Naive B cell (primary cell): Measurements from ENCODE around the gene CACYBP. TPM values are rescaled to one million over a fixed set of nuclear protein-coding genes. Genes with fewer than 3 reads are reported as not detected.
"Not testable (repeated sequence)": the region's sequence is repeated elsewhere in the genome, so short reads cannot be mapped to it uniquely, and the experiment has no call there.

Source experiments
- ATAC-seq, 2 donors: fragments of 150-1000 bp; cut with Tn5 transposase; 2 replicates each; pipeline ENCODE4 v1.10.0; 2021; ENCODE audit warnings: low read depth in 2 of 2, mild to moderate bottlenecking in 2 of 2, moderate library complexity in 2 of 2
- DNase-seq: peaks from one replicate; pipeline ENCODE4 v3.0.0; 2022
- H3K27ac Mint-ChIP-seq, 6 donors: one replicate each; pipeline ENCODE4 v1.8.0; 2020 to 2022; ENCODE audit warnings: mild to moderate bottlenecking in 6 of 6, mixed read lengths in 6 of 6, moderate library complexity in 5 of 6, inconsistent platforms in 2 of 6
- H3K27me3 Mint-ChIP-seq, 3 donors: one replicate each; pipeline ENCODE4 v1.8.0; 2021 to 2022; ENCODE audit warnings: mixed read lengths in 3 of 3, mild to moderate bottlenecking in 1 of 3
- H3K36me3 Mint-ChIP-seq, 2 donors: one replicate each; pipeline ENCODE4 v1.8.0; 2020 to 2022; ENCODE audit warnings: mixed read lengths in 2 of 2, inconsistent platforms in 1 of 2, mild to moderate bottlenecking in 1 of 2
- H3K4me1 Mint-ChIP-seq, 3 donors: one replicate each; pipeline ENCODE4 v1.8.0; 2020 to 2022; ENCODE audit warnings: mixed read lengths in 3 of 3, inconsistent platforms in 1 of 3, mild to moderate bottlenecking in 1 of 3, moderate library complexity in 1 of 3
- H3K4me3 Mint-ChIP-seq, 8 donors: one replicate each; pipeline ENCODE4 v1.8.0; 2020 to 2022; ENCODE audit warnings: mild to moderate bottlenecking in 8 of 8, mixed read lengths in 8 of 8, moderate library complexity in 8 of 8, inconsistent platforms in 2 of 8
- H3K9me3 Mint-ChIP-seq, 7 donors: one replicate each; pipeline ENCODE4 v1.8.0; 2020 to 2022; ENCODE audit warnings: mixed read lengths in 7 of 7, mild to moderate bottlenecking in 5 of 7, inconsistent platforms in 2 of 7, moderate library complexity in 1 of 7
- polyA plus RNA-seq, 6 donors: library from polyadenylated mRNA; unstranded; fragments of 300-500 nt; fragmentation: Illumina TruSeq; gene quantifications; one replicate each; pipeline ENCODE4 v1.2.3, GENCODE V29; 2021; ENCODE audit warnings: low read depth in 6 of 6

The CACYBP gene
- polyA plus RNA-seq, 6 donors from 2014 or later = 107 to 148 (median 140) TPM

DNA sequence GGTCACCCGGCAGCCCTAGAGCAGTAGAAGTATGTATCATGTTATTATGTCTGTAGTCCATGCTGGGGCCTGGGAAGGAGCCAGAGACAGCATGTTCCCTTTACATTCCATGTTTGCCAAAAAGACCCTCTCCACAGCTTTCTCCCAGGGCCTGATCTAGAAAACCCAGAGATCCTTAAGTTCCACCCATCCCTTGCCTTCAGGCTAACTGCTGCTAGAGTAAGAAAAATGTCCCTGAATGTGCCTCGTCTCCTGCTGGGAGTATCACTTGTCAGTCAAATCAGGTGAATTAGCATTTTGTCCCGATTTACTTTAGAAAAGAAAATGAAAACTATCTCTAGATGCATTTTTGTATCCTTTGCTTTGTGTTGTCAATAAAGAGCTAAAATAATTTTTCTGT is 36.7 kb downstream of the CACYBP start:
- H3K4me1 Mint-ChIP-seq = no peaks in the 10 kb centered on the region
- H3K27me3 Mint-ChIP-seq = peaks cover 0 to 22% (median 0%) of the 10 kb centered on the region in 3 donors
- no peaks in the 10 kb centered on the region for H3K36me3 Mint-ChIP-seq
- ATAC-seq (no peak), DNase-seq (no peak)
- H3K4me3 Mint-ChIP-seq = no peak overlapping the region
- no peaks in the 10 kb centered on the region for H3K9me3 Mint-ChIP-seq
- H3K27ac Mint-ChIP-seq = no peak overlapping the region

DNA sequence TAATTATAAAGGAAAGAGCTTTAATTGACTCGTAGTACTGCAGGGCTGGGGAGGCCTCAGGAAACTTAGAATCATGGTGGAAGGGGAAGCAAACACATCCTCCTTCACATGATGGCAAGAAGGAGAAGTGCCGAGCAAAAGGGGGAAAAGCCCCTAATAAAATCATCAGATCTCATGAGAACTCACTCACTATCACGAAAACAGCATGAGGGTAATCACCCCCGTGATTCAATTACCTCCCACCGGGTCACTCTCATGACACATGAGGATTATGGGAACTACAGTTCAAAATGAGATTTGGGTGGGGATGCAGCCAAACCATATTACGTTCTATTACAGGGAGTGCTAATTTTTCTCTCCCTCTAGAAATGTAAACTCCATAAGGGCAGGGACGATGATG is 37.7 kb downstream of the CACYBP start:
- no peaks in the 10 kb centered on the region for H3K4me1 Mint-ChIP-seq

GRCh38 chr1:175040324-175040879 is 40.7 kb downstream of the CACYBP start:
- H3K4me3 Mint-ChIP-seq = no peak overlapping the region
- H3K27me3 Mint-ChIP-seq = peaks cover 4 to 21% (median 8%) of the 10 kb centered on the region in 3 donors
- ATAC-seq = no peak
- H3K36me3 Mint-ChIP-seq = no peaks in the 10 kb centered on the region
- no peak overlapping the region for H3K27ac Mint-ChIP-seq
- DNase-seq = no peak
- H3K9me3 Mint-ChIP-seq = no peaks in the 10 kb centered on the region
- H3K4me1 Mint-ChIP-seq = no peaks in the 10 kb centered on the region

More for the DNA sequence above, 37.7 kb downstream of the CACYBP start:
- DNase-seq = no peak
- no peak overlapping the region for H3K4me3 Mint-ChIP-seq
- no peaks in the 10 kb centered on the region for H3K9me3 Mint-ChIP-seq
- peaks cover 0 to 22% (median 0%) of the 10 kb centered on the region in 3 donors for H3K27me3 Mint-ChIP-seq
- no peak overlapping the region for H3K27ac Mint-ChIP-seq
- no peaks in the 10 kb centered on the region for H3K36me3 Mint-ChIP-seq
- ATAC-seq = no peak

GRCh38 chr1:175042650-175043049 is 42.9 kb downstream of the CACYBP start:
- Mint-ChIP-seq H3K27me3 (peaks cover 4 to 26% (median 23%) of the 10 kb centered on the region in 3 donors), H3K4me3 (no peak overlapping the region), H3K4me1 (no peaks in the 10 kb centered on the region), H3K9me3 (peaks cover 0 to 5% (median 2%) of the 10 kb centered on the region in 7 donors), H3K36me3 (peaks cover 0 to 4% of the 10 kb centered on the region in 2 donors), H3K27ac (no peak overlapping the region)
- ATAC-seq = no peak
- DNase-seq = no peak

- no peak for DNase-seq
- Mint-ChIP-seq H3K4me1 (no peaks in the 10 kb centered on the region), H3K27ac (no peak overlapping the region), H3K9me3 (peaks cover 0 to 5% (median 2%) of the 10 kb centered on the region in 7 donors), H3K36me3 (peaks cover 0 to 4% of the 10 kb centered on the region in 2 donors), H3K4me3 (no peak overlapping the region), H3K27me3 (peaks cover 7 to 31% (median 31%) of the 10 kb centered on the region in 3 donors)
- no peak for ATAC-seq
Observed at GRCh38 chr1:175043824-175044223, 44.1 kb downstream of the CACYBP start.

- H3K27ac Mint-ChIP-seq, DNase-seq, H3K36me3 Mint-ChIP-seq, H3K9me3 Mint-ChIP-seq, H3K4me3 Mint-ChIP-seq, H3K4me1 Mint-ChIP-seq, ATAC-seq: not testable (repeated sequence)
- H3K27me3 Mint-ChIP-seq = peaks cover 14 to 39% (median 39%) of the 10 kb centered on the region in 3 donors
Observed at GRCh38 chr1:175044591-175044990, 44.8 kb downstream of the CACYBP start.

DNA sequence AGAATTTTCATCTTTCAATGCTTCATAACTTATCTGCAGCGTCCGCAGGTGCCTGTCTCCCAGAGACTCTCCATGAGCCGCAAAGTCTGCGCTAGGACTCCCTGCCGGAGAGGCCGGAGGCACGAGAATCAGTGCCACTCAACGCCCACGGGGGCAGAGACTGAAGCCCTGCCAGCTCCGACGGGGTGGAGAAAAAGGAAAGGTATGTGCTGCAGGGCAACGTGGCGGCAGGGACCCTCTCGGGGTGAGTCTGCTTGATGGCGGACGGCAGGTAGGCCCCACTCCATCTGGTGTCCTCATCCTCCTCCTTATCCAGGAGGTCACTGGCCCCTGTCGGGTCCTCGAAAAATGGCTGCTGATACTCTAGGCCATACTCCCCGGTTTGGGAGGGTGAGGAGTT is 45.4 kb downstream of the CACYBP start:
- ATAC-seq (no peak), DNase-seq (no peak)
- Mint-ChIP-seq H3K27ac (peak overlapping the region in 1 of 6 donors; percentile 58), H3K4me3 (no peak overlapping the region), H3K36me3 (peaks cover 0 to 4% of the 10 kb centered on the region in 2 donors), H3K27me3 (peaks cover 16 to 42% (median 39%) of the 10 kb centered on the region in 3 donors), H3K9me3 (peaks cover 0 to 5% (median 2%) of the 10 kb centered on the region in 7 donors), H3K4me1 (no peaks in the 10 kb centered on the region)

- Mint-ChIP-seq H3K4me1 (no peaks in the 10 kb centered on the region), H3K36me3 (peaks cover 0 to 4% of the 10 kb centered on the region in 2 donors), H3K9me3 (peaks cover 0 to 5% (median 2%) of the 10 kb centered on the region in 7 donors), H3K27ac (no peak overlapping the region), H3K27me3 (peaks cover 16 to 42% (median 39%) of the 10 kb centered on the region in 3 donors), H3K4me3 (no peak overlapping the region)
- DNase-seq (no peak), ATAC-seq (no peak)
Observed at GRCh38 chr1:175045519-175045918, 45.8 kb downstream of the CACYBP start.

DNA sequence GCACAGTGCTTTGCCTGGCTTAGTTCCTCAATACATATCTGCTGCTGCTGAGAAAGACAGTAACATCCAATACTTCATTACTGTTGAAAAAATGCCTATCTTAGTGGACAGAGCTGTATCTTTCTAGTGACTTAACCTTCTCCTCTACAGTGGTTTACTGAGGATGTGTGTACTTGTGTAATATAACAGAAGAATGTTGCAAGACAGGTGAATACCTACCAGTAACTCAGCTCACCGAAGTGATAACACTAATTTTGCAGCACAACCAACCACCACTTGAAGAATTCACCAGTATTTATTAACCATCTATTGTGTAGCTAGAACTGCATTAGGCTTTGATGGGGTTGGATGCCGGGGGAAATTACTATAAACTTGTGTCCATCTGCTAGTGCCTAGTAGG is 51.2 kb downstream of the CACYBP start:
- no peak overlapping the region for H3K4me3 Mint-ChIP-seq
- no peaks in the 10 kb centered on the region for H3K4me1 Mint-ChIP-seq
- peaks cover 0 to 3% (median under 1%) of the 10 kb centered on the region in 7 donors for H3K9me3 Mint-ChIP-seq
- DNase-seq (no peak), ATAC-seq (no peak)
- no peak overlapping the region for H3K27ac Mint-ChIP-seq
- peaks cover 36 to 70% (median 67%) of the 10 kb centered on the region in 3 donors for H3K27me3 Mint-ChIP-seq
- peaks cover 0 to 1% of the 10 kb centered on the region in 2 donors for H3K36me3 Mint-ChIP-seq

DNA sequence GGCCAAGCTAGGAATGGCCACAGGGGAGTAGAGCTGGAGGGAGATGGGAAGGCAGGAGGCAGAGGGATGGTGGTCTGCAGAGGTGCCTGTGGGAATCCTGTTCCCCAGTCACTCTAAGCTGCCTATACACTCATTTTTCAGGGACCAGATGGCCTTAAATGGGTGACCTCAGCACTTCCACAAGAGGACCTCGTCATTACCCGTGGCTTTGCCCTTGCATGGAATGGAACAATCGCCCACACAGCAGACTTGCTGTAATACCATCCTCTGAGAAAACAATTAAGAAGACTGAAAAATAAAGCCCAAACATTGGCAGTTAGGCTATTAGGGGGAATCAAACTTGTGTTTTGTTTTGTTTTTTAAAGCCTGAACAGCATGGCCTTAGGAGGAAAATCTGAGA is 55.0 kb downstream of the CACYBP start:
- Mint-ChIP-seq H3K36me3 (no peaks in the 10 kb centered on the region), H3K4me3 (no peak overlapping the region), H3K27ac (no peak overlapping the region), H3K9me3 (peaks cover 0 to 23% (median 16%) of the 10 kb centered on the region in 7 donors), H3K4me1 (no peaks in the 10 kb centered on the region), H3K27me3 (peaks cover 25 to 59% (median 57%) of the 10 kb centered on the region in 3 donors)
- DNase-seq (no peak), ATAC-seq (no peak)

Other genes starting within 250 kb of the CACYBP start
- gene MRPS14, start 23.5 kb downstream of the CACYBP start, polyA plus RNA-seq = 10 to 100 TPM; 27.9 to 52.5 (median 43.0) TPM
- gene TNN, start 67.9 kb downstream of the CACYBP start, polyA plus RNA-seq = under 1 TPM in 1 of 6 donors, not detected in 5; 0.06 TPM
- 100 to 1,000 TPM in 5 of 6 donors, 10 to 100 TPM in 1; 97.1 to 182 (median 140) TPM for gene KIAA0040, start 192.8 kb downstream of the CACYBP start, polyA plus RNA-seq